ENCODE results near the gene TCP11. TPM values are rescaled to one million over a fixed set of nuclear protein-coding genes. Genes with fewer than 3 reads are reported as not detected.

The TCP11 gene
- total and polyA plus RNA-seq, 2 donors (not counting 1 experiment from before 2014, with no cell fraction given): not detected

DNA sequence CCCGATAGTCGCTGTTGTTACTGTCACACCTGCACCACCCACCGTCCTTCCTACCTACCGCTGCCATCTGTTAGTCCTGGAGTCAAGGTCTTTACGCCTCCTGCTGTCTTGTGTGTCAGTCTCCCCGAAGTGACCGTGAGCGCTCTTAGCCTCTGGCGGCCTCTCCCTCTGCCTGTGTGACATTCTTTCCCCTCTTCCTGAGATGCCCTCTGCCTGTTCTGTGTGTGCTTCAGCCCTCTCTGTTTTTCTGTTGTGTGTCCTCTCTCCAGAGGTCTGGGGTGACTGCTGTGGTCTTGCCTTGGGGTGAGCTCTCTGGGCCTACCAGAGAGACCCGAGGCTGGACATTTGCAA lies 54.9 kb downstream of the TCP11 start:
- 93% methylated on average over 9 of the region's 10 CpGs for WGBS (ENCODE audit: insufficient coverage)
- H3K27me3 Mint-ChIP-seq: no peaks in the 10 kb centered on the region
- Histone ChIP-seq H4K20me1 (ENCODE audit: control insufficient read depth, insufficient read depth, low read length, poor library complexity, severe bottlenecking) (no peaks in the 10 kb centered on the region), H3K4me1 (ENCODE audit: control insufficient read depth in 2 of 2, insufficient read depth in 2 of 2, low read length in 2 of 2) (no peaks in the 10 kb centered on the region), H3K4me2 (replicated peaks; ENCODE audit: low read depth, low read length, poor library complexity, severe bottlenecking) (no peak overlapping the region), H3K36me3 (replicated peaks in 1 of 2; ENCODE audit: control extremely low read depth in 1 of 2, control insufficient read depth in 1 of 2, extremely low read depth in 1 of 2, insufficient read depth in 2 of 2, low read length in 1 of 2) (peaks cover 0 to 27% of the 10 kb centered on the region in 2 experiments), H2AFZ (ENCODE audit: insufficient read depth, low read depth, low read length, poor library complexity, severe bottlenecking) (no peak overlapping the region), H3K79me2 (ENCODE audit: control insufficient read depth, insufficient read depth, low read length) (no peaks in the 10 kb centered on the region), H3K9ac (ENCODE audit: low read length) (no peak overlapping the region), H3K4me3 (ENCODE audit: control extremely low read depth in 1 of 5, extremely low read depth in 1 of 5, insufficient read depth in 1 of 5, low read depth in 2 of 5, low read length in 4 of 5) (no peak overlapping the region), H3K9me3 (ENCODE audit: control extremely low read depth in 1 of 3, control insufficient read depth in 2 of 3, insufficient read depth in 1 of 3, low read length in 2 of 3) (no peaks in the 10 kb centered on the region), H3K27ac (ENCODE audit: low read length in 2 of 2) (no peak overlapping the region), H3K27me3 (replicated peaks in 1 of 4; ENCODE audit: control extremely low read depth in 1 of 4, control insufficient read depth in 3 of 4, insufficient read depth in 4 of 4, low read length in 3 of 4) (no peaks in the 10 kb centered on the region)
- POLR2A ChIA-PET: no interaction called here
- no peaks in the 10 kb centered on the region for H3K9me3 Mint-ChIP-seq (ENCODE audit: insufficient read depth)
- H3K27ac Mint-ChIP-seq: no peak overlapping the region
- ATAC-seq (ENCODE audit: low read depth) (no peak), DNase-seq (no peak)
- no peak for TF ChIP-seq EZH2 (IDR thresholded peaks at IDR 0.05; ENCODE audit: borderline replicate concordance, insufficient read depth, low read depth, low read length, poor library complexity, severe bottlenecking)
- TF ChIP-seq, protein P1, sequence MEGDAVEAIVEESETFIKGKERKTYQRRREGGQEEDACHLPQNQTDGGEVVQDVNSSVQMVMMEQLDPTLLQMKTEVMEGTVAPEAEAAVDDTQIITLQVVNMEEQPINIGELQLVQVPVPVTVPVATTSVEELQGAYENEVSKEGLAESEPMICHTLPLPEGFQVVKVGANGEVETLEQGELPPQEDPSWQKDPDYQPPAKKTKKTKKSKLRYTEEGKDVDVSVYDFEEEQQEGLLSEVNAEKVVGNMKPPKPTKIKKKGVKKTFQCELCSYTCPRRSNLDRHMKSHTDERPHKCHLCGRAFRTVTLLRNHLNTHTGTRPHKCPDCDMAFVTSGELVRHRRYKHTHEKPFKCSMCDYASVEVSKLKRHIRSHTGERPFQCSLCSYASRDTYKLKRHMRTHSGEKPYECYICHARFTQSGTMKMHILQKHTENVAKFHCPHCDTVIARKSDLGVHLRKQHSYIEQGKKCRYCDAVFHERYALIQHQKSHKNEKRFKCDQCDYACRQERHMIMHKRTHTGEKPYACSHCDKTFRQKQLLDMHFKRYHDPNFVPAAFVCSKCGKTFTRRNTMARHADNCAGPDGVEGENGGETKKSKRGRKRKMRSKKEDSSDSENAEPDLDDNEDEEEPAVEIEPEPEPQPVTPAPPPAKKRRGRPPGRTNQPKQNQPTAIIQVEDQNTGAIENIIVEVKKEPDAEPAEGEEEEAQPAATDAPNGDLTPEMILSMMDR (IDR thresholded peaks at IDR 0.05): no peak
- H3K4me3 Mint-ChIP-seq: no peak overlapping the region
- intact Hi-C loops (cut with micrococcal nuclease): no loop called here
- CTCF ChIA-PET: no interaction called here
- H3K4me1 Mint-ChIP-seq: no peaks in the 10 kb centered on the region

GRCh38 chr6:35085359-35086281 lies 55.5 kb downstream of the TCP11 start:
- H3K36me3 ChIP-seq (replicated peaks in 1 of 2; ENCODE audit: control extremely low read depth in 1 of 2, control insufficient read depth in 1 of 2, extremely low read depth in 1 of 2, insufficient read depth in 2 of 2, low read length in 1 of 2): peaks cover 0 to 29% of the 10 kb centered on the region in 2 experiments
- TF ChIP-seq EZH2 (IDR thresholded peaks at IDR 0.05; ENCODE audit: borderline replicate concordance, insufficient read depth, low read depth, low read length, poor library complexity, severe bottlenecking): no peak
- TF ChIP-seq, protein P1 (IDR thresholded peaks at IDR 0.05): no peak
- DNase-seq: no peak
- H3K27me3 ChIP-seq (replicated peaks in 1 of 4; ENCODE audit: control extremely low read depth in 1 of 4, control insufficient read depth in 3 of 4, insufficient read depth in 4 of 4, low read length in 3 of 4): no peaks in the 10 kb centered on the region
- H3K27ac Mint-ChIP-seq: no peak overlapping the region
- intact Hi-C loops (cut with micrococcal nuclease): no loop called here
- no peak overlapping the region for H2AFZ ChIP-seq (ENCODE audit: insufficient read depth, low read depth, low read length, poor library complexity, severe bottlenecking)
- ChIA-PET CTCF (no interaction called here), POLR2A (no interaction called here)
- H3K4me1 Mint-ChIP-seq: no peaks in the 10 kb centered on the region
- no peak overlapping the region for H3K9ac ChIP-seq (ENCODE audit: low read length)
- H3K9me3 ChIP-seq (ENCODE audit: control extremely low read depth in 1 of 3, control insufficient read depth in 2 of 3, insufficient read depth in 1 of 3, low read length in 2 of 3): no peaks in the 10 kb centered on the region
- no peak for ATAC-seq (ENCODE audit: low read depth)
- H3K4me1 ChIP-seq (ENCODE audit: control insufficient read depth in 2 of 2, insufficient read depth in 2 of 2, low read length in 2 of 2): no peaks in the 10 kb centered on the region
- H3K9me3 Mint-ChIP-seq (ENCODE audit: insufficient read depth): no peaks in the 10 kb centered on the region
- H3K4me3 Mint-ChIP-seq: no peak overlapping the region
- H3K79me2 ChIP-seq (ENCODE audit: control insufficient read depth, insufficient read depth, low read length): no peaks in the 10 kb centered on the region
- no peak overlapping the region for H3K4me3 ChIP-seq (ENCODE audit: control extremely low read depth in 1 of 5, extremely low read depth in 1 of 5, insufficient read depth in 1 of 5, low read depth in 2 of 5, low read length in 4 of 5)
- WGBS (ENCODE audit: insufficient coverage): 95% methylated on average over 28 of the region's 30 CpGs
- H3K4me2 ChIP-seq (replicated peaks; ENCODE audit: low read depth, low read length, poor library complexity, severe bottlenecking): no peak overlapping the region
- H4K20me1 ChIP-seq (ENCODE audit: control insufficient read depth, insufficient read depth, low read length, poor library complexity, severe bottlenecking): no peaks in the 10 kb centered on the region
- H3K27ac ChIP-seq (ENCODE audit: low read length in 2 of 2): no peak overlapping the region
- no peaks in the 10 kb centered on the region for H3K27me3 Mint-ChIP-seq

All from B cell (primary cell).